ENCODE results near the gene DUSP10.

DNA sequence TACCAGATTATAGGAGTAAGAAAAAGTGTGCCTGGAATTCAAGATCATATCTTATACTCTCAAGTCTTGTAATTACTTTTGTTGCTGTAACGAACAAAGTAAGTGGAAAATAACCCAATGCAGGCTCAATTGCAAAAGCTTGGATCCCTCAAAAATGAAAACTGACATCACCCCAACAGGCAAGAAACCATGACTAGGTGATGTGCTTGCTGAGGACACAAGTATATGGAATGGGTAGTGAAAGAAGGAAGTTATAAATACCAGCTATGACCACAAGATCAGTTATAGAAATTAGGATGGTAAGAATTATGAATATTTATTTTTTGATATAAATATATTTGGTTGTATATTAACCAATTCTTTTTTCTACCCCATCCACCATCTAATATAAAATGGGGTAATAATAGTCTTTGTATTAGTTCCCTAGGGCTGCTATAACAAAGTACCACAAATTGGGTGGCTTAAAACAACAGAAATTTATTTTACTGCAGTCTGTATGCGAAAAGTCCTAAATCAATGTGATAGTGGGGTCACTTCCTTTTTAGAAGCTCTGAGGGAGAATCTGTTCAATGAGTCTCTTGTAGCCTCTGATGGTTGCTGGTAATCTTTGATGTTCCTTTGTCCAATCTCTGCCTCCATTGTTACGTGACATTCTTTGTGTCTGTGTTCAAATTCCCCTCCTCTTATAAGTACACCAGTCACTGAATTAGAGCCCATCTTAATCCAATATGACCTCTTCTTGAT, 45.0 kb downstream of the DUSP10 start:
- TF ChIP-seq, protein P1, sequence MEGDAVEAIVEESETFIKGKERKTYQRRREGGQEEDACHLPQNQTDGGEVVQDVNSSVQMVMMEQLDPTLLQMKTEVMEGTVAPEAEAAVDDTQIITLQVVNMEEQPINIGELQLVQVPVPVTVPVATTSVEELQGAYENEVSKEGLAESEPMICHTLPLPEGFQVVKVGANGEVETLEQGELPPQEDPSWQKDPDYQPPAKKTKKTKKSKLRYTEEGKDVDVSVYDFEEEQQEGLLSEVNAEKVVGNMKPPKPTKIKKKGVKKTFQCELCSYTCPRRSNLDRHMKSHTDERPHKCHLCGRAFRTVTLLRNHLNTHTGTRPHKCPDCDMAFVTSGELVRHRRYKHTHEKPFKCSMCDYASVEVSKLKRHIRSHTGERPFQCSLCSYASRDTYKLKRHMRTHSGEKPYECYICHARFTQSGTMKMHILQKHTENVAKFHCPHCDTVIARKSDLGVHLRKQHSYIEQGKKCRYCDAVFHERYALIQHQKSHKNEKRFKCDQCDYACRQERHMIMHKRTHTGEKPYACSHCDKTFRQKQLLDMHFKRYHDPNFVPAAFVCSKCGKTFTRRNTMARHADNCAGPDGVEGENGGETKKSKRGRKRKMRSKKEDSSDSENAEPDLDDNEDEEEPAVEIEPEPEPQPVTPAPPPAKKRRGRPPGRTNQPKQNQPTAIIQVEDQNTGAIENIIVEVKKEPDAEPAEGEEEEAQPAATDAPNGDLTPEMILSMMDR (IDR thresholded peaks at IDR 0.05): no peak
- no peak for TF ChIP-seq ZFX (IDR thresholded peaks at IDR 0.05; ENCODE audit: borderline replicate concordance)
